HG02938 (cell line): Measurements from ENCODE around the gene COX14.
"Not testable (repeated sequence)": the region's sequence is repeated elsewhere in the genome, so short reads cannot be mapped to it uniquely, and the experiment has no call there.

Experiments
- ATAC-seq: cut with Tn5 transposase; IDR thresholded peaks from one replicate; pipeline ENCODE4 v1.9.1; 2021; ENCODE audit warnings: mild to moderate bottlenecking, moderate library complexity; ENCODE audit not compliant: unreplicated experiment

Gene COX14

GRCh38 chr12:50151047-50151687, 39.1 kb downstream of the COX14 start:
- ATAC-seq, result no peak

- ATAC-seq, result not testable (repeated sequence)
Measured at GRCh38 chr12:50154947-50155346, 42.9 kb downstream of the COX14 start.

- ATAC-seq, result no peak
Measured at GRCh38 chr12:50156641-50157040, 44.6 kb downstream of the COX14 start.

GRCh38 chr12:50157259-50157658, 45.2 kb downstream of the COX14 start:
- no peak for ATAC-seq

- ATAC-seq, result no peak
Measured at GRCh38 chr12:50160643-50161042, 48.6 kb downstream of the COX14 start.

GRCh38 chr12:50162230-50162629, 50.2 kb downstream of the COX14 start:
- ATAC-seq, result no peak

- ATAC-seq, result no peak
Measured at GRCh38 chr12:50164963-50165362, 52.9 kb downstream of the COX14 start.

GRCh38 chr12:50166799-50167048, 54.7 kb downstream of the COX14 start:
- ATAC-seq, result peak; percentile 42

- ATAC-seq, result peak; percentile 95
Measured at GRCh38 chr12:50167049-50167828, 55.2 kb downstream of the COX14 start, which contains the start of gene CERS5. Gene CERS5, minus strand, starts transcription at chr12:50167369. Its CDS starts 72 bp downstream, at chr12:50167297.
